GM13977 (cell line): ENCODE data around the gene RWDD1.

ENCODE experiments used
- DNase-seq: peaks from one replicate; pipeline ENCODE4 v3.0.0; 2012; ENCODE audit warnings: low spot score
- in situ Hi-C: fragments of 300-500 bp; cut with MboI; formaldehyde crosslinking; loops from one replicate; pipeline ENCODE4 v1.12.0; 2022; ENCODE audit warnings: low sequenced_read_pairs, low pct_unique_long_range_greater_than_20kb, mixed read lengths, inconsistent platforms; ENCODE audit not compliant: unreplicated experiment
- TF ChIP-seq, protein P1 (sequence below): IDR thresholded peaks from 2 replicates; pipeline ENCODE4 v1.5.1; 2012; ENCODE audit warnings: mild to moderate bottlenecking, control low read depth; ENCODE audit not compliant: insufficient read depth; ENCODE audit errors: extremely low read depth, missing control alignments

Gene RWDD1

GRCh38 chr6:116633685-116634084 is 62.4 kb downstream of the RWDD1 start:
- in situ Hi-C loops, result no loop called here
- no peak for DNase-seq
- TF ChIP-seq, protein P1, sequence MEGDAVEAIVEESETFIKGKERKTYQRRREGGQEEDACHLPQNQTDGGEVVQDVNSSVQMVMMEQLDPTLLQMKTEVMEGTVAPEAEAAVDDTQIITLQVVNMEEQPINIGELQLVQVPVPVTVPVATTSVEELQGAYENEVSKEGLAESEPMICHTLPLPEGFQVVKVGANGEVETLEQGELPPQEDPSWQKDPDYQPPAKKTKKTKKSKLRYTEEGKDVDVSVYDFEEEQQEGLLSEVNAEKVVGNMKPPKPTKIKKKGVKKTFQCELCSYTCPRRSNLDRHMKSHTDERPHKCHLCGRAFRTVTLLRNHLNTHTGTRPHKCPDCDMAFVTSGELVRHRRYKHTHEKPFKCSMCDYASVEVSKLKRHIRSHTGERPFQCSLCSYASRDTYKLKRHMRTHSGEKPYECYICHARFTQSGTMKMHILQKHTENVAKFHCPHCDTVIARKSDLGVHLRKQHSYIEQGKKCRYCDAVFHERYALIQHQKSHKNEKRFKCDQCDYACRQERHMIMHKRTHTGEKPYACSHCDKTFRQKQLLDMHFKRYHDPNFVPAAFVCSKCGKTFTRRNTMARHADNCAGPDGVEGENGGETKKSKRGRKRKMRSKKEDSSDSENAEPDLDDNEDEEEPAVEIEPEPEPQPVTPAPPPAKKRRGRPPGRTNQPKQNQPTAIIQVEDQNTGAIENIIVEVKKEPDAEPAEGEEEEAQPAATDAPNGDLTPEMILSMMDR, result peak; percentile 36
